HL-60/S4 treated with phorbol 12-myristate 13-acetate at 8.2 ng/mL for 4 days and 3 days (cell line): ENCODE measurements around the gene PRR5.

ENCODE experiments used
- in situ Hi-C: fragments of 300-500 bp; cut with MboI; formaldehyde crosslinking; loops from 2 replicates; pipeline ENCODE4 v1.15.0; 2022; ENCODE audit warnings: low sequenced_read_pairs

Gene PRR5

GRCh38 chr22:44782363-44782963 lies 80.5 kb downstream of the PRR5 start:
- in situ Hi-C loops: no loop called here

GRCh38 chr22:44783091-44783490 lies 81.1 kb downstream of the PRR5 start:
- in situ Hi-C loops: no loop called here

- in situ Hi-C loops: no loop called here
These were observed 81.6 kb downstream of the PRR5 start for GRCh38 chr22:44783581-44783980.

GRCh38 chr22:44786136-44786535 lies 84.1 kb downstream of the PRR5 start:
- in situ Hi-C loops: no loop called here

- in situ Hi-C loops: no loop called here
These were observed 84.6 kb downstream of the PRR5 start for GRCh38 chr22:44786610-44787009.
